ENCODE data around the gene MYH9.
A peak's percentile ranks its signal among the peaks of the same experiment; 100 is the strongest.

Gene MYH9

GRCh38 chr22:36329254-36330078 is 58.3 kb downstream of the MYH9 start:
- DNase-seq: peak; percentile 80

- DNase-seq: no peak
These were observed 59.0 kb downstream of the MYH9 start for GRCh38 chr22:36328635-36329253.

- DNase-seq: no peak
These were observed 59.7 kb downstream of the MYH9 start for GRCh38 chr22:36327922-36328551.

GRCh38 chr22:36326178-36327161 is 61.3 kb downstream of the MYH9 start:
- DNase-seq: no peak

- DNase-seq: no peak
These were observed 62.4 kb downstream of the MYH9 start for GRCh38 chr22:36325154-36326031.

GRCh38 chr22:36324414-36324813 is 63.4 kb downstream of the MYH9 start:
- DNase-seq: no peak

- no peak for DNase-seq
These were observed 63.9 kb downstream of the MYH9 start for GRCh38 chr22:36323855-36324331.

- DNase-seq: no peak
These were observed 64.4 kb downstream of the MYH9 start for GRCh38 chr22:36323182-36323854.

- no peak for DNase-seq
These were observed 65.2 kb downstream of the MYH9 start for GRCh38 chr22:36322602-36322915.

- DNase-seq: no peak
These were observed 65.8 kb downstream of the MYH9 start for GRCh38 chr22:36321797-36322601.

GRCh38 chr22:36320553-36320952 is 67.2 kb downstream of the MYH9 start:
- DNase-seq: no peak

- no peak for DNase-seq
These were observed 67.9 kb downstream of the MYH9 start for GRCh38 chr22:36319595-36320497.

GRCh38 chr22:36318442-36318841 is 69.3 kb downstream of the MYH9 start:
- no peak for DNase-seq

GRCh38 chr22:36317658-36318271 is 70.0 kb downstream of the MYH9 start:
- no peak for DNase-seq

GRCh38 chr22:36316419-36316818 is 71.3 kb downstream of the MYH9 start:
- no peak for DNase-seq

- no peak for DNase-seq
These were observed 72.4 kb downstream of the MYH9 start for GRCh38 chr22:36315325-36315724.

- no peak for DNase-seq
These were observed 76.2 kb downstream of the MYH9 start for GRCh38 chr22:36311386-36312085.

- DNase-seq: no peak
These were observed 78.9 kb downstream of the MYH9 start for GRCh38 chr22:36308880-36309279.

Measured in activated T-cell treated with anti-CD3 and anti-CD28 coated beads for 4 hours (primary cell).